Endothelial cell of umbilical vein (primary cell): Measurements from ENCODE around the gene KIR3DL1. TPM values are rescaled to one million over a fixed set of nuclear protein-coding genes. Genes with fewer than 3 reads are reported as not detected.

Experiments used
- BruUV-seq: library from RNA; stranded (reverse); fragments of 400-500 nt; replicated peaks from 2 replicates; lab custom pipeline; 2021; lab: Mats Ljungman, UMichigan
- CTCF ChIA-PET: fragments of 300-600, 350-600 bp; sonication (Branson Sonifier 250); formaldehyde crosslinking; loops from one replicate; lab custom pipeline; 2021; ENCODE audit warnings: antibody characterized with exemption, inconsistent platforms; lab: Charles Lee
- POLR2A ChIA-PET: fragments of 300-600, 350-600 bp; sonication (Branson Sonifier 250); formaldehyde crosslinking; loops from one replicate; lab custom pipeline; 2021; ENCODE audit warnings: antibody characterized with exemption, inconsistent platforms; lab: Charles Lee
- DNase-seq: peaks from one replicate; pipeline ENCODE4 v3.0.0-alpha.2; 2011; ENCODE audit warnings: low read depth, low spot score
- FAIRE-seq: peaks from 2 replicates; lab custom pipeline; 2011; peaks lifted over from hg19 to GRCh38; lab: Jason Lieb, UNC
- H2AFZ ChIP-seq: 2 replicates; pipeline ENCODE4 v1.6.0; 2012; ENCODE audit warnings: low read depth, low read length, control low read depth, inconsistent platforms
- H3K27ac ChIP-seq: 2 replicates; pipeline ENCODE4 v1.5.1; 2011; ENCODE audit warnings: low read depth, mild to moderate bottlenecking, control low read depth, low read length, moderate library complexity; ENCODE audit not compliant: insufficient read depth
- H3K27me3 ChIP-seq, 2 experiments: 2 replicates each; pipeline versions ENCODE4 v1.6.0 to v1.6.1; 2011; ENCODE audit warnings: low read length in 2 of 2, mixed read lengths in 1 of 2; ENCODE audit not compliant: control insufficient read depth in 2 of 2, insufficient read depth in 2 of 2
- H3K36me3 ChIP-seq, 2 experiments: 2 replicates in 1 of 2; 3 replicates in 1 of 2; pipeline ENCODE4 v1.5.1; 2011; ENCODE audit warnings: low read length in 2 of 2, mild to moderate bottlenecking in 1 of 2, moderate library complexity in 1 of 2; ENCODE audit not compliant: control insufficient read depth in 2 of 2, insufficient read depth in 2 of 2; ENCODE audit errors: extremely low read depth in 1 of 2
- H3K4me1 ChIP-seq: 3 replicates; pipeline ENCODE4 v1.5.1; 2011; ENCODE audit warnings: mild to moderate bottlenecking, low read length; ENCODE audit not compliant: control insufficient read depth, insufficient read depth; ENCODE audit errors: extremely low read depth
- H3K4me2 ChIP-seq: 2 replicates; pipeline ENCODE4 v1.6.1; 2011; ENCODE audit warnings: low read length, control low read depth, mixed read lengths; ENCODE audit not compliant: insufficient read depth
- H3K4me3 ChIP-seq, 3 experiments: fragments of 200-600 bp in 1 of 3; sonication (generic), shearing (Covaris generic) in 1 of 3; replicated peaks in 1 of 3; 2 replicates each; pipeline ENCODE4 v1.5.1; 2011 to 2016; ENCODE audit warnings: control low read depth in 3 of 3, low read length in 3 of 3, mild to moderate bottlenecking in 2 of 3, inconsistent platforms in 1 of 3, low read depth in 1 of 3, moderate library complexity in 1 of 3; ENCODE audit not compliant: insufficient read depth in 1 of 3
- H3K79me2 ChIP-seq: 2 replicates; pipeline ENCODE4 v1.6.0; 2012; ENCODE audit warnings: low read length, inconsistent platforms; ENCODE audit not compliant: control insufficient read depth, insufficient read depth
- H3K9ac ChIP-seq: replicated peaks from 2 replicates; pipeline ENCODE3; 2011; ENCODE audit warnings: low read length, control low read depth; ENCODE audit not compliant: insufficient read depth; ENCODE audit errors: extremely low read depth
- H3K9me1 ChIP-seq: replicated peaks from 3 replicates; pipeline ENCODE4 v1.6.0; 2011; ENCODE audit warnings: mild to moderate bottlenecking, low read length; ENCODE audit not compliant: control insufficient read depth, insufficient read depth; ENCODE audit errors: extremely low read depth
- H3K9me3 ChIP-seq: replicated peaks from 2 replicates; pipeline ENCODE4 v1.5.1; 2012; ENCODE audit warnings: low read length, inconsistent platforms; ENCODE audit not compliant: control insufficient read depth, insufficient read depth
- H4K20me1 ChIP-seq: replicated peaks from 2 replicates; pipeline ENCODE3; 2011; ENCODE audit warnings: mild to moderate bottlenecking, low read length; ENCODE audit not compliant: control insufficient read depth, insufficient read depth; ENCODE audit errors: extremely low read depth
- EZH2 ChIP-seq: IDR thresholded peaks from 2 replicates; pipeline ENCODE4 v1.6.1; 2012; ENCODE audit warnings: borderline replicate concordance, low read depth, mild to moderate bottlenecking, moderate library complexity, low read length, inconsistent platforms; ENCODE audit not compliant: severe bottlenecking
- FOS ChIP-seq: IDR thresholded peaks from 2 replicates; pipeline ENCODE4 v1.6.1; 2011; ENCODE audit warnings: mild to moderate bottlenecking, low read length, moderate library complexity, borderline replicate concordance; ENCODE audit not compliant: insufficient read depth
- GATA2 ChIP-seq: IDR thresholded peaks from 2 replicates; pipeline ENCODE4 v1.7.0; 2011; ENCODE audit warnings: low read depth, mild to moderate bottlenecking, moderate library complexity, mixed read lengths, low read length; ENCODE audit not compliant: insufficient read length, insufficient read depth
- JUN ChIP-seq: IDR thresholded peaks from 2 replicates; pipeline ENCODE4 v1.6.1; 2011; ENCODE audit warnings: borderline replicate concordance, low read depth; ENCODE audit not compliant: insufficient read length, insufficient read depth
- MYC ChIP-seq: IDR thresholded peaks from one replicate; pipeline ENCODE4 v1.6.1; 2011; ENCODE audit warnings: mild to moderate bottlenecking, low read depth, low read length
- POLR2A ChIP-seq: IDR thresholded peaks from 2 replicates; pipeline ENCODE4 v1.6.1; 2012; ENCODE audit warnings: low read depth, mild to moderate bottlenecking, control low read depth, low read length
- POLR2AphosphoS5 ChIP-seq: IDR thresholded peaks from 2 replicates; pipeline ENCODE4 v1.6.1; 2012; ENCODE audit warnings: low read depth, mild to moderate bottlenecking, control low read depth, low read length, moderate library complexity; ENCODE audit not compliant: insufficient read depth
- dilution Hi-C: fragments of 300-500 bp; cut with MboI; formaldehyde crosslinking; loops from one replicate; pipeline ENCODE4 v1.15.0; 2019; ENCODE audit warnings: low sequenced_read_pairs; ENCODE audit not compliant: extremely low pct_ligation_motif_present
- intact Hi-C: fragments of 100-400 bp; cut with micrococcal nuclease; formaldehyde crosslinking; loops from one replicate; pipeline ENCODE4 v1.10.0; 2022
- polyA plus RNA-seq, 4 experiments: library from polyadenylated mRNA; depleted of rRNA in 3 of 4; stranded (reverse) in 3 of 4; unstranded in 1 of 4; fragments of >200 nt; gene quantifications; 2 replicates each; pipeline versions ENCODE4 v1.2.1 to v1.2.3, GENCODE V29; 2011 to 2012; ENCODE audit warnings: missing spikeins in 1 of 4
- total RNA-seq: library from RNA; stranded (reverse); gene quantifications from 2 replicates; pipeline ENCODE4 v1.2.3, GENCODE V29; 2021
- TF ChIP-seq, protein P1 (sequence below): IDR thresholded peaks from 2 replicates; pipeline ENCODE4 v1.6.1; 2011; ENCODE audit not compliant: insufficient read depth, insufficient read length
- TF ChIP-seq, protein P2 (sequence below), 2 donors: IDR thresholded peaks; 1 replicate in 1 of 2; 2 replicates in 1 of 2; pipeline ENCODE4 v1.5.1; 2011; ENCODE audit warnings: low read length in 2 of 2, mild to moderate bottlenecking in 2 of 2, moderate library complexity in 2 of 2, control low read depth in 1 of 2, inconsistent platforms in 1 of 2, low read depth in 1 of 2; ENCODE audit not compliant: insufficient read depth in 1 of 2; ENCODE audit errors: extremely low read depth in 1 of 2

The KIR3DL1 gene
- total and polyA plus RNA-seq, 2 donors (not counting 3 experiments of a cell fraction or from before 2014, with no cell fraction given) = not detected

DNA sequence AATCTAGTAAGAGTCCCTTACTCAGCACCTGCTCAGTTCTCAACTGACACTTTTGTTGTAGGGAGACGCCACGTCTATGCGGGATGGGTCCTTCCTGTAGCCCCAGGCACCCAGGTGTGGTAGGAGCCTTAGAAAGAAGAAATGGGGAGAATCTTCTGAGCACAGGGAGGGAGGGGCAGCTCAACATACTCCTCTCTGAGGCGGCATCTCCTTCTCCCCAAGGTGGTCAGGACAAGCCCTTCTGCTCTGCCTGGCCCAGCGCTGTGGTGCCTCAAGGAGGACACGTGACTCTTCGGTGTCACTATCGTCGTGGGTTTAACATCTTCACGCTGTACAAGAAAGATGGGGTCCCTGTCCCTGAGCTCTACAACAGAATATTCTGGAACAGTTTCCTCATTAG, 11.7 kb upstream of the KIR3DL1 start:
- H3K79me2 ChIP-seq = no peaks in the 10 kb centered on the region
- no peaks in the 10 kb centered on the region for H3K4me1 ChIP-seq
- POLR2A ChIA-PET = no interaction called here
- H3K9me3 ChIP-seq = no peaks in the 10 kb centered on the region
- no peak for DNase-seq
- TF ChIP-seq EZH2 (no peak), FOS (no peak), POLR2A (no peak), JUN (no peak), GATA2 (no peak), MYC (no peak), POLR2AphosphoS5 (no peak)
- TF ChIP-seq, protein P1, sequence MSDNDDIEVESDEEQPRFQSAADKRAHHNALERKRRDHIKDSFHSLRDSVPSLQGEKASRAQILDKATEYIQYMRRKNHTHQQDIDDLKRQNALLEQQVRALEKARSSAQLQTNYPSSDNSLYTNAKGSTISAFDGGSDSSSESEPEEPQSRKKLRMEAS = no peak
- TF ChIP-seq, protein P2, sequence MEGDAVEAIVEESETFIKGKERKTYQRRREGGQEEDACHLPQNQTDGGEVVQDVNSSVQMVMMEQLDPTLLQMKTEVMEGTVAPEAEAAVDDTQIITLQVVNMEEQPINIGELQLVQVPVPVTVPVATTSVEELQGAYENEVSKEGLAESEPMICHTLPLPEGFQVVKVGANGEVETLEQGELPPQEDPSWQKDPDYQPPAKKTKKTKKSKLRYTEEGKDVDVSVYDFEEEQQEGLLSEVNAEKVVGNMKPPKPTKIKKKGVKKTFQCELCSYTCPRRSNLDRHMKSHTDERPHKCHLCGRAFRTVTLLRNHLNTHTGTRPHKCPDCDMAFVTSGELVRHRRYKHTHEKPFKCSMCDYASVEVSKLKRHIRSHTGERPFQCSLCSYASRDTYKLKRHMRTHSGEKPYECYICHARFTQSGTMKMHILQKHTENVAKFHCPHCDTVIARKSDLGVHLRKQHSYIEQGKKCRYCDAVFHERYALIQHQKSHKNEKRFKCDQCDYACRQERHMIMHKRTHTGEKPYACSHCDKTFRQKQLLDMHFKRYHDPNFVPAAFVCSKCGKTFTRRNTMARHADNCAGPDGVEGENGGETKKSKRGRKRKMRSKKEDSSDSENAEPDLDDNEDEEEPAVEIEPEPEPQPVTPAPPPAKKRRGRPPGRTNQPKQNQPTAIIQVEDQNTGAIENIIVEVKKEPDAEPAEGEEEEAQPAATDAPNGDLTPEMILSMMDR (IDR thresholded peaks at IDR 0.05; ENCODE audit: extremely low read depth in 1 of 2, insufficient read depth in 1 of 2, low read depth in 1 of 2, low read length in 2 of 2) = no peak
- no peak for FAIRE-seq
- H4K20me1 ChIP-seq = no peaks in the 10 kb centered on the region
- no peak overlapping the region for H2AFZ ChIP-seq
- H3K4me2 ChIP-seq = no peak overlapping the region
- dilution Hi-C loops = no loop called here
- no peaks in the 10 kb centered on the region for H3K27me3 ChIP-seq
- intact Hi-C loops = no loop called here
- no peak overlapping the region for H3K9ac ChIP-seq
- H3K9me1 ChIP-seq = no peaks in the 10 kb centered on the region
- H3K36me3 ChIP-seq = no peaks in the 10 kb centered on the region
- H3K4me3 ChIP-seq = no peak overlapping the region
- BruUV-seq = no TSS peak
- no peak overlapping the region for H3K27ac ChIP-seq
- CTCF ChIA-PET = no interaction called here
